Pulmonary artery endothelial cell (primary cell): Measurements from ENCODE around the gene EXOC8. TPM values are rescaled to one million over a fixed set of nuclear protein-coding genes. Genes with fewer than 3 reads are reported as not detected.
A peak's percentile ranks its signal among the peaks of the same experiment; 100 is the strongest.
"Not testable (repeated sequence)": the region's sequence is repeated elsewhere in the genome, so short reads cannot be mapped to it uniquely, and the experiment has no call there.

ENCODE experiments used
- DNase-seq: peaks from one replicate; pipeline ENCODE4 v3.0.0-alpha.2; 2011; ENCODE audit warnings: low read depth, low spot score
- total RNA-seq: library from RNA; depleted of rRNA; stranded (reverse); fragments of >200 nt; gene quantifications from 2 replicates; pipeline ENCODE4 v1.2.3, GENCODE V29; 2014

EXOC8 gene
- total RNA-seq, 1 donor from 2014 or later: 21.2 TPM

GRCh38 chr1:231353086-231353485 is 15.4 kb upstream of the EXOC8 start:
- DNase-seq: no peak

- DNase-seq: peak; percentile 92
These were observed 14.2 kb upstream of the EXOC8 start for GRCh38 chr1:231351816-231352215.

GRCh38 chr1:231348856-231349255 is 11.2 kb upstream of the EXOC8 start:
- not testable (repeated sequence) for DNase-seq

- no peak for DNase-seq
These were observed 10.8 kb upstream of the EXOC8 start for GRCh38 chr1:231348442-231348841.

- DNase-seq: no peak
These were observed 10.3 kb upstream of the EXOC8 start for GRCh38 chr1:231347961-231348360.

GRCh38 chr1:231340328-231341013 is 2.8 kb upstream of the EXOC8 start:
- DNase-seq: no peak

GRCh38 chr1:231338270-231339128 is 847 bp upstream of the EXOC8 start, which contains the start of gene SPRTN:
Gene SPRTN, plus strand, starts transcription at chr1:231338293. Its CDS starts 91 bp downstream, at chr1:231338384.
- DNase-seq: no peak

GRCh38 chr1:231337043-231337471 is 595 bp downstream of the EXOC8 start:
- no peak for DNase-seq

- DNase-seq: no peak
These were observed 1.7 kb downstream of the EXOC8 start for GRCh38 chr1:231335663-231336602.

- no peak for DNase-seq
These were observed 2.7 kb downstream of the EXOC8 start for GRCh38 chr1:231334952-231335351.

GRCh38 chr1:231334079-231334666 is 3.5 kb downstream of the EXOC8 start:
- no peak for DNase-seq

GRCh38 chr1:231332761-231333160 is 4.9 kb downstream of the EXOC8 start:
- DNase-seq: no peak

- DNase-seq: no peak
These were observed 8.2 kb downstream of the EXOC8 start for GRCh38 chr1:231329483-231329882.

- no peak for DNase-seq
These were observed 10.0 kb downstream of the EXOC8 start for GRCh38 chr1:231327617-231328016.

- no peak for DNase-seq
These were observed 11.4 kb downstream of the EXOC8 start for GRCh38 chr1:231326248-231326647.

- DNase-seq: no peak
These were observed 13.0 kb downstream of the EXOC8 start for GRCh38 chr1:231324660-231325059.

- DNase-seq: no peak
These were observed 14.6 kb downstream of the EXOC8 start for GRCh38 chr1:231322880-231323530.

- DNase-seq: no peak
These were observed 18.6 kb downstream of the EXOC8 start for GRCh38 chr1:231319080-231319479.

GRCh38 chr1:231318568-231318967 is 19.1 kb downstream of the EXOC8 start:
- DNase-seq: no peak

GRCh38 chr1:231318015-231318355 is 19.7 kb downstream of the EXOC8 start:
- DNase-seq: no peak
